K562 (cell line): ENCODE data around the gene GPR162.

Experiments used
- CTCF ChIP-seq, 3 experiments: IDR thresholded peaks in 2 of 3; conservative IDR thresholded peaks in 1 of 3; 2 replicates each; pipeline ENCODE4 v1.5.1; 2011 to 2012; ENCODE audit warnings: low read length in 3 of 3, mild to moderate bottlenecking in 3 of 3, control low read depth in 2 of 3, improper control_type of control experiment in 1 of 3, inconsistent platforms in 1 of 3, low read depth in 1 of 3, mixed read lengths in 1 of 3, moderate library complexity in 1 of 3; ENCODE audit not compliant: insufficient read depth in 2 of 3
- E2F4 ChIP-seq: sonication (generic); formaldehyde crosslinking; IDR thresholded peaks from 2 replicates; pipeline ENCODE4 v1.8.0; 2022; ENCODE audit warnings: mild to moderate bottlenecking, low read depth, missing genetic modification reagents
- KAT8 ChIP-seq: fragments of 450-650 bp; IDR thresholded peaks from 2 replicates; pipeline ENCODE4 v1.6.1; 2016; ENCODE audit warnings: low read depth, mild to moderate bottlenecking
- MYBL2 ChIP-seq, 2 experiments: fragments of 450-650 bp in 1 of 2; sonication (generic) in 1 of 2; formaldehyde crosslinking in 1 of 2; IDR thresholded peaks; 2 replicates each; pipeline versions ENCODE4 v1.6.1 to v1.8.1; 2017 to 2022; ENCODE audit warnings: borderline replicate concordance in 1 of 2, inconsistent platforms in 1 of 2, low read depth in 1 of 2, mild to moderate bottlenecking in 1 of 2, missing genetic modification reagents in 1 of 2, moderate library complexity in 1 of 2
- NFYB ChIP-seq: IDR thresholded peaks from 2 replicates; pipeline ENCODE4 v1.6.1; 2011; ENCODE audit warnings: mild to moderate bottlenecking, moderate library complexity; ENCODE audit not compliant: insufficient read length; ENCODE audit errors: extremely low read depth
- RBFOX2 ChIP-seq: fragments of 200-400 bp; formaldehyde crosslinking; IDR thresholded peaks from 2 replicates; pipeline ENCODE4 v1.6.1; 2017; ENCODE audit warnings: low read depth, mild to moderate bottlenecking, low read length, moderate library complexity
- RCOR1 ChIP-seq, 2 experiments: IDR thresholded peaks; 2 replicates each; pipeline ENCODE4 v1.6.1; 2012; ENCODE audit warnings: low read depth in 2 of 2, low read length in 2 of 2, borderline replicate concordance in 1 of 2, improper control_type of control experiment in 1 of 2
- SMAD1 ChIP-seq: fragments of 150-350 bp; IDR thresholded peaks from 2 replicates; pipeline ENCODE4 v1.6.1; 2014; ENCODE audit warnings: low read length, low read depth; ENCODE audit not compliant: partially characterized antibody
- ZBTB7A ChIP-seq: IDR thresholded peaks from 2 replicates; pipeline ENCODE4 v1.6.1; 2011; ENCODE audit warnings: low read depth, mild to moderate bottlenecking, low read length, moderate library complexity, borderline replicate concordance; ENCODE audit not compliant: control insufficient read depth
- ZNF24 ChIP-seq: fragments of 450-650 bp; IDR thresholded peaks from 2 replicates; pipeline ENCODE4 v1.6.1; 2016
- ZSCAN29 ChIP-seq: fragments of 450-650 bp; IDR thresholded peaks from 2 replicates; pipeline ENCODE4 v1.6.1; 2017
- TF ChIP-seq, protein P1 (sequence below): fragments of 250-450 bp; sonication (Bioruptor Pico); IDR thresholded peaks from 2 replicates; pipeline ENCODE4 v1.5.1; 2021; ENCODE audit warnings: mild to moderate bottlenecking

- TF ChIP-seq ZBTB7A = no peak
- no peak for TF ChIP-seq CTCF (IDR thresholded peaks at IDR 0.05 in 2 of 3, conservative IDR thresholded peaks at IDR 0.05 in 1 of 3; ENCODE audit: insufficient read depth in 2 of 3, low read depth in 1 of 3, low read length in 3 of 3)
- TF ChIP-seq E2F4 = no peak
- no peak for TF ChIP-seq KAT8
- TF ChIP-seq, protein P1, sequence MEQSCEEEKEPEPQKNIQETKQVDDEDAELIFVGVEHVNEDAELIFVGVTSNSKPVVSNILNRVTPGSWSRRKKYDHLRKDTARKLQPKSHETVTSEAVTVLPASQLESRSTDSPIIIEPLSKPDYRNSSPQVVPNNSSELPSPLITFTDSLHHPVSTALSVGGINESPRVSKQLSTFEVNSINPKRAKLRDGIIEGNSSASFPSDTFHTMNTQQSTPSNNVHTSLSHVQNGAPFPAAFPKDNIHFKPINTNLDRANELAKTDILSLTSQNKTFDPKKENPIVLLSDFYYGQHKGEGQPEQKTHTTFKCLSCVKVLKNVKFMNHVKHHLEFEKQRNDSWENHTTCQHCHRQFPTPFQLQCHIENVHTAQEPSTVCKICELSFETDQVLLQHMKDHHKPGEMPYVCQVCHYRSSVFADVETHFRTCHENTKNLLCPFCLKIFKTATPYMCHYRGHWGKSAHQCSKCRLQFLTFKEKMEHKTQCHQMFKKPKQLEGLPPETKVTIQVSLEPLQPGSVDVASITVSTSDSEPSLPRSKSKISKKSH (CRISPR knock-in tag) = no peak
- TF ChIP-seq MYBL2 (IDR thresholded peaks at IDR 0.05; ENCODE audit: low read depth) = no peak
- no peak for TF ChIP-seq MYBL2 (CRISPR knock-in tag; IDR thresholded peaks at IDR 0.05; ENCODE audit: borderline replicate concordance)
- no peak for TF ChIP-seq RBFOX2
- no peak for TF ChIP-seq NFYB
- TF ChIP-seq ZSCAN29 = no peak
- no peak for TF ChIP-seq SMAD1
- no peak for TF ChIP-seq ZNF24
- TF ChIP-seq RCOR1 (IDR thresholded peaks at IDR 0.05; ENCODE audit: borderline replicate concordance in 1 of 2, low read depth in 2 of 2, low read length in 2 of 2) = no peak
Measured at GRCh38 chr12:6817662-6818157, 3.9 kb upstream of the GPR162 start.
